ENCODE results near the gene MYH11. TPM values are rescaled to one million over a fixed set of nuclear protein-coding genes. Genes with fewer than 3 reads are reported as not detected.
"Not testable (repeated sequence)": the region's sequence is repeated elsewhere in the genome, so short reads cannot be mapped to it uniquely, and the experiment has no call there.

Gene MYH11
- total RNA-seq, 1 donor from 2014 or later, result 0.10 TPM

DNA sequence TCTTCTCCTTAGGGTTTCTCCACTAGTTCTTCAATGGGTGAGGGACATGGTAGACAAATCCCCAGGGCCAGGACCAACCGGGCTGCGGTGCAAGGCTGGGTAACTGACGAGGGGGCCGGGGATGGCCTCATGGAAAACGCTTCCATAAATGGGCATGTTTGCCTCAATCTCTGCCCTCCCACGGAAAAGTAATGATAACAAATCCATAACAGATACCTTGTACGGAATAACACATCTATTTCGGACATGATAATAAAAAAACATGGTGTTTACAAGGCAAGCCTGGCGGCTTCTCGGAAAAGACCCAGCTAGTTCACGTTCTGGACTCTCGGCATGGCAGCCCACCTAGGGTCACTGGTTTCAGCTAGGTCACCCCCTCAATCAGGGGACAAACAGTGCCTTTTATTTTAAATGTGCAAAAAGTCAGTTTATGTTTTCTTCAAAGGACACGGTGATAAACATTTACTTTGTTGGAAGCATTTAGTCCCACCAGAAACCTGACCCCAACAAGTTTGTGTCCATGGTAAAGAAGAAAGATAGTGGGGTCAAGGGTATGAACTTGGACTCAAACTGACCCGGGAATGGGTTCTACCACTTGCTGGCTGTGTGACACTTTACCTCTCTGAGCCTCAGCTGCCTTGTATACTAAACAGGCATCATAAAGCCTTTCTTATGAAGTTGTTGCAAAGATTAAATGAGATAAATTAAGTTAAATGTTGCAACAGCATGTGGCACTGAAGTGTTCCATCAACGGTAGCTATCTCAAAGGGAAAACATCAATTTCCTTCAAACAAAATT, 1.7 kb downstream of the MYH11 start:
- Mint-ChIP-seq H3K27ac (ENCODE audit: unreplicated experiment) (no peak overlapping the region), H3K4me3 (ENCODE audit: unreplicated experiment) (no peak overlapping the region), H3K9me3 (ENCODE audit: unreplicated experiment) (peaks cover 4% of the 10 kb centered on the region), H3K36me3 (ENCODE audit: unreplicated experiment) (peaks cover 4% of the 10 kb centered on the region), H3K27me3 (ENCODE audit: unreplicated experiment) (peaks cover 15% of the 10 kb centered on the region), H3K4me1 (ENCODE audit: low read depth, unreplicated experiment) (peaks cover 3% of the 10 kb centered on the region)
- DNase-seq, result no peak
- TF ChIP-seq, protein P1, sequence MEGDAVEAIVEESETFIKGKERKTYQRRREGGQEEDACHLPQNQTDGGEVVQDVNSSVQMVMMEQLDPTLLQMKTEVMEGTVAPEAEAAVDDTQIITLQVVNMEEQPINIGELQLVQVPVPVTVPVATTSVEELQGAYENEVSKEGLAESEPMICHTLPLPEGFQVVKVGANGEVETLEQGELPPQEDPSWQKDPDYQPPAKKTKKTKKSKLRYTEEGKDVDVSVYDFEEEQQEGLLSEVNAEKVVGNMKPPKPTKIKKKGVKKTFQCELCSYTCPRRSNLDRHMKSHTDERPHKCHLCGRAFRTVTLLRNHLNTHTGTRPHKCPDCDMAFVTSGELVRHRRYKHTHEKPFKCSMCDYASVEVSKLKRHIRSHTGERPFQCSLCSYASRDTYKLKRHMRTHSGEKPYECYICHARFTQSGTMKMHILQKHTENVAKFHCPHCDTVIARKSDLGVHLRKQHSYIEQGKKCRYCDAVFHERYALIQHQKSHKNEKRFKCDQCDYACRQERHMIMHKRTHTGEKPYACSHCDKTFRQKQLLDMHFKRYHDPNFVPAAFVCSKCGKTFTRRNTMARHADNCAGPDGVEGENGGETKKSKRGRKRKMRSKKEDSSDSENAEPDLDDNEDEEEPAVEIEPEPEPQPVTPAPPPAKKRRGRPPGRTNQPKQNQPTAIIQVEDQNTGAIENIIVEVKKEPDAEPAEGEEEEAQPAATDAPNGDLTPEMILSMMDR (IDR thresholded peaks at IDR 0.05; ENCODE audit: partially characterized antibody, unreplicated experiment), result no peak

DNA sequence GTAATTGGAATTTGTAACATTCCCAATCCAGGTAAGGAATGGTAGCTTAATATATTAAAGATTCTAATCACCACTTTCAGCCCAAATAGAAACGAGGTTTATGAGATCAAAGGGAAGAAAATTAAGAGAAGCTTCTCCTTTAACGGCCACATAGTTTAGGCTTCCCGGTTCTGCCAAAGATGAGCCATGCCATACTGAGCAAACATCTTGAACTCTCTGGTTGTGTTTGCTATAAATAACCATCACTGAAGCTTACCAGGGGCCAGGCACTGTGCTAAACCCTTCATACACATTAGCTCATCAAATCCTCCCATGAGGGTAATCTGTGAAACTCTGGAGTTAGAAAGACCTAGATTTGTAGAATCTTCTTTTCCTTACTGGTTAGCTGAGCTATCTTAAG, 2.8 kb downstream of the MYH11 start:
- TF ChIP-seq, protein P1 (IDR thresholded peaks at IDR 0.05; ENCODE audit: partially characterized antibody, unreplicated experiment), result no peak
- no peak overlapping the region for H3K27ac Mint-ChIP-seq (ENCODE audit: unreplicated experiment)
- DNase-seq, result no peak
- H3K36me3 Mint-ChIP-seq (ENCODE audit: unreplicated experiment), result peaks cover 4% of the 10 kb centered on the region
- H3K27me3 Mint-ChIP-seq (ENCODE audit: unreplicated experiment), result peaks cover 15% of the 10 kb centered on the region
- peaks cover 3% of the 10 kb centered on the region for H3K4me1 Mint-ChIP-seq (ENCODE audit: low read depth, unreplicated experiment)
- H3K9me3 Mint-ChIP-seq (ENCODE audit: unreplicated experiment), result peaks cover 2% of the 10 kb centered on the region
- no peak overlapping the region for H3K4me3 Mint-ChIP-seq (ENCODE audit: unreplicated experiment)

DNA sequence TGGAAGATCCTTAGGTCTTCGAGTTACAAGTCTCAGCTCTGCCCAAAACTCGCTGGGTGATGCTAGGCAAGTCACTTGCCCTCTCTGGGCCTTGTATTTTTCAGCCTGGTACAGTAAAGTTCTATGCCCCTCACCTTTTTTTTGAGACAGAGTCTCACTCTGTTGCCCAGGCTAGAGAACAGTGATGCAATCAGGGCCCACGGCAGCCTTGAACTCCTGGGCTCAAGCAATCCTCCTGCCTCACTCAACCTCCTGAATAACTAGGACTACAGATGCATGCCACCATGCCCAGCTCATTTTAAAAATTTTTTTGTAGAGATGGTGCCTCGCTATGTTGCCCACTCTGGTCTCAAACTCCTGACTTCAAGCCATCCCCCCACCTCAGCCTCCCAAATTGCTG, 3.8 kb downstream of the MYH11 start:
- DNase-seq, result no peak
- peaks cover 2% of the 10 kb centered on the region for H3K9me3 Mint-ChIP-seq (ENCODE audit: unreplicated experiment)
- H3K4me3 Mint-ChIP-seq (ENCODE audit: unreplicated experiment), result no peak overlapping the region
- no peak overlapping the region for H3K27ac Mint-ChIP-seq (ENCODE audit: unreplicated experiment)
- TF ChIP-seq, protein P1 (IDR thresholded peaks at IDR 0.05; ENCODE audit: partially characterized antibody, unreplicated experiment), result no peak
- H3K27me3 Mint-ChIP-seq (ENCODE audit: unreplicated experiment), result peaks cover 12% of the 10 kb centered on the region
- H3K4me1 Mint-ChIP-seq (ENCODE audit: low read depth, unreplicated experiment), result peaks cover 3% of the 10 kb centered on the region
- H3K36me3 Mint-ChIP-seq (ENCODE audit: unreplicated experiment), result peaks cover 4% of the 10 kb centered on the region

DNA sequence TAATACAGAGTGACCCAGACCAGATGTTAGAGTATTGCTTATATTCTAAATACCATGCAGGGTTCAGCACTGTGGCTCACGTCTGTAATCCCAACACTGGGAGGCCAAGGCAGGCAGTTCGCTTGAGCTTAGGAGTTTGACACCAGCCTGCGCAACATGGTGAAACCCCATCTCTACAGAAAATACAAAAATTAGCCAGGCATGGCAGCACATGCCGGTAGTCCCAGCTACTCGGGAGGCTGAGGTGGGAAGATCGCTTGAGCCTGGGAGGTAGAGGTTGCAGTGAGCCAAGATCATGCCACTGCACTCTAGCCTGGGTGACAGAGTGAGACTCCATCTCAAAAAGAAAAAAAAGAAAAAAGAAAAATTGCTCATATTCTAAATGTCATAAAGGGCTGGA, 6.3 kb downstream of the MYH11 start:
- H3K36me3 Mint-ChIP-seq (ENCODE audit: unreplicated experiment); DNase-seq; H3K27ac Mint-ChIP-seq (ENCODE audit: unreplicated experiment); H3K4me3 Mint-ChIP-seq (ENCODE audit: unreplicated experiment); H3K9me3 Mint-ChIP-seq (ENCODE audit: unreplicated experiment); H3K27me3 Mint-ChIP-seq (ENCODE audit: unreplicated experiment); H3K4me1 Mint-ChIP-seq (ENCODE audit: low read depth, unreplicated experiment): not testable (repeated sequence)

DNA sequence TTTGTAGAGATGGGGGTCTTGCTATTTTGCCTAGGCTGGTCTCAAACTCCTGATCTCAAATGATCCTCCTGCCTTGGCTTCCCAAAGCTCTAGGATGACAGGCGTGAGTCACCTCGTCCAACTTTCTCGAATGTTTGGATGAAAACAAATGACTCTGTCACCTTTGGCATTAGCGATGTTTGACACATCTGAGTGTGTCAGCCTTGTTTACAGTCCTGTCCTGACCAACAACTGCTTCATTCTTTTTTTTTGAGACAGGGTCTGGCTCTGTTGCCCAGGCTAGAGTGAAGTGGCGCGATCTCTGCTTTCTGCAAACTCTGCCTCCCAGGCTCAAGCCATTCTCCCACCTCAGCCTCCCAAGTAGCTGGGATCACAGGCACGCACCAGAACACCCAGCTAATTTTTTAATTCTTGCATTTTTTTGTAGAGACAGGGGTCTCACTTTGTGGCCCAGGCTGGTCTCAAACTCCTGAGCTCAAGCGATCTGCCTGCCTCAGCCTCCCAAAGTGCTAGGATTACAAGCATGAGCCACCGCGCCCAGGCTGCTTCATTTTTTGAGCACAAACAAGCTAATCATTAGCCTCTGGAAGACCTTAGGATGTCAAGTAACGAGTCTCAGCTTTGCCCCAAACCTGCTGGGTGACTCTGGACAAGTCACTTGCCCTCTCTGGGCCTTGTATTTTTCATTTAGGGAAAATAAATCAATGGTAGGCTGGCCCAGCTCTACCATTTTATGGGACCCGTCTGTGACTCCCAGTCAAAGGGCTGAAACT, 7.4 kb downstream of the MYH11 start:
- no peak overlapping the region for H3K27ac Mint-ChIP-seq (ENCODE audit: unreplicated experiment)
- no peaks in the 10 kb centered on the region for H3K36me3 Mint-ChIP-seq (ENCODE audit: unreplicated experiment)
- no peak for DNase-seq
- no peak overlapping the region for H3K4me3 Mint-ChIP-seq (ENCODE audit: unreplicated experiment)
- peaks cover 1% of the 10 kb centered on the region for H3K9me3 Mint-ChIP-seq (ENCODE audit: unreplicated experiment)
- TF ChIP-seq, protein P1 (IDR thresholded peaks at IDR 0.05; ENCODE audit: partially characterized antibody, unreplicated experiment), result no peak
- H3K27me3 Mint-ChIP-seq (ENCODE audit: unreplicated experiment), result no peaks in the 10 kb centered on the region
- no peaks in the 10 kb centered on the region for H3K4me1 Mint-ChIP-seq (ENCODE audit: low read depth, unreplicated experiment)
